ENCODE data around the gene RB1.

DNA sequence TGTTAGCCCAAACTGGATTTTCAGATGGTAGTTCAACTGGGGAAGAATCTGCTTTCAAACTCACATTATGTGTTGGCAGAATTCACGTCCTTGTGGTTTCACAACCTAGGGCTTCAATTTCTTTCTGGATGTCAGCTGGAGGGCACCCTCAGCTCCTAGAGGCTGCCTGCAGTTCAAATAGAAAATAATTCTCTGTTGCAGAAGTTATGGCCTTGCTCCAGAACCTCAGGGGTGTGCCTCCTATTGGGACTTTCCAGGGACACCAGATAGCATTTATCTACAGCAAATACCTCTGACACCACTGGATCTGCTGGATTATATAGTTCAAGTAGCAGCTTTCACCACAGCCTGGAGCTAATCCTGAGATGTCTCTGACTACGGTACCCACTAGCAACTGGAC, 11.8 kb upstream of the RB1 start:
- no peak for TF ChIP-seq CTCF (IDR thresholded peaks at IDR 0.05)
- no peak for TF ChIP-seq RAD21 (conservative IDR thresholded peaks at IDR 0.05 in 1 of 2, IDR thresholded peaks at IDR 0.05 in 1 of 2)
- TF ChIP-seq TFCP2L1 (CRISPR knock-in tag; IDR thresholded peaks at IDR 0.05): no peak
- no peak for TF ChIP-seq REST (IDR thresholded peaks at IDR 0.05)
- no peak for TF ChIP-seq CHD4 (IDR thresholded peaks at IDR 0.05; ENCODE audit: borderline replicate concordance)
- TF ChIP-seq POLR2A (IDR thresholded peaks at IDR 0.05; ENCODE audit: low read length): no peak

Data from A549 (cell line).